Stimulated activated naive CD8-positive, alpha-beta T cell treated with anti-CD3 and anti-CD28 coated beads, Interleukin-15, Interleukin-2, amounts not matched to agents 100 ng/mL and 50 ng/mL, for 24 hours (primary cell): ENCODE results near the gene BOC.

Experiments used
- H3K27ac Mint-ChIP-seq: one replicate; pipeline ENCODE4 v1.8.0; 2021; ENCODE audit warnings: mild to moderate bottlenecking, mixed read lengths
- H3K27me3 Mint-ChIP-seq: one replicate; pipeline ENCODE4 v1.8.0; 2021; ENCODE audit warnings: mixed read lengths
- H3K36me3 Mint-ChIP-seq: one replicate; pipeline ENCODE4 v1.8.0; 2021; ENCODE audit warnings: low read depth, mixed read lengths
- H3K4me1 Mint-ChIP-seq: one replicate; pipeline ENCODE4 v1.8.0; 2021; ENCODE audit warnings: low read depth, mixed read lengths
- H3K4me3 Mint-ChIP-seq: one replicate; pipeline ENCODE4 v1.8.0; 2021; ENCODE audit warnings: mild to moderate bottlenecking, mixed read lengths
- H3K9me3 Mint-ChIP-seq: one replicate; pipeline ENCODE4 v1.8.0; 2021; ENCODE audit warnings: mixed read lengths

Gene BOC

DNA sequence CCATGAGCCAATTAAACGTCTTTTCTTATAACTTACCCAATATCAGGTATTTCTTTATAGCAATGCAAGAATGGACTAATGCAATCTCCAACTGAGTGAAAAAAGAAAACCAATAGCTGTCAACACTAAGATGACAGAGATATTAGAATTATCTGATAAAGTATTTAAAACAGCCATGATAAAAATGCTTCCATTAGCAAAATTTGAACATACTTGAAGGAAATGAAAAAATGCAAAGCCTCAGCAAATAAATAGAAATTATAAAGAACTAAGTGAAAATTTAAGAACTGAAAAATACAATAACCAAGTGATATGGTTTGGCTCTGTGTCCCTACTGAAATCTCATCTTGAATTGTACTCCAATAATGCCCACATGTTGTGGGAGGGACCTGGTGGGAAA lies 99.6 kb downstream of the BOC start:
- H3K27ac Mint-ChIP-seq = no peak overlapping the region
- H3K27me3 Mint-ChIP-seq = no peaks in the 10 kb centered on the region
- H3K4me1 Mint-ChIP-seq = no peaks in the 10 kb centered on the region
- peaks cover 18% of the 10 kb centered on the region for H3K9me3 Mint-ChIP-seq
- H3K36me3 Mint-ChIP-seq = peaks cover 42% of the 10 kb centered on the region
- no peak overlapping the region for H3K4me3 Mint-ChIP-seq

DNA sequence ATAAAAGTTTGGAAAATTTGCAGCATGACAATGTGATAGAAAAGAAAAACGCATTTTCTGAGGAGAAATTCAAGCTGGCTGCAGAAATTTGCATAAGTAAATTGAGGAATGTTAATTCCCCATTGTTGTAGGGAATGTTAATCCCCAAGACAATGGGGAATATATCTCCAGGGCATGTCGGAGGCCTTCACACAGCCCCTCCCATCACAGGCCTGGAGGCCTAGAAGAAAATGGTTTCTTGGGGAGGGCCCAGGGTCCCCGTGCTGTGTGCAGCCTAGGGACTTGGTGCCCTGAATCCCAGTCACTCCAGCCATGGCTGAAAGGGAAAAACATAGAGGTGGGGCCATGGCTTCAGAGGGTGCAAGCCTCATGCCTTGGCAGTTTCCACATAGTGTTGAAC lies 101.1 kb downstream of the BOC start:
- Mint-ChIP-seq H3K27ac (no peak overlapping the region), H3K4me3 (no peak overlapping the region), H3K4me1 (no peaks in the 10 kb centered on the region), H3K27me3 (no peaks in the 10 kb centered on the region), H3K9me3 (peaks cover 22% of the 10 kb centered on the region), H3K36me3 (peaks cover 48% of the 10 kb centered on the region)

DNA sequence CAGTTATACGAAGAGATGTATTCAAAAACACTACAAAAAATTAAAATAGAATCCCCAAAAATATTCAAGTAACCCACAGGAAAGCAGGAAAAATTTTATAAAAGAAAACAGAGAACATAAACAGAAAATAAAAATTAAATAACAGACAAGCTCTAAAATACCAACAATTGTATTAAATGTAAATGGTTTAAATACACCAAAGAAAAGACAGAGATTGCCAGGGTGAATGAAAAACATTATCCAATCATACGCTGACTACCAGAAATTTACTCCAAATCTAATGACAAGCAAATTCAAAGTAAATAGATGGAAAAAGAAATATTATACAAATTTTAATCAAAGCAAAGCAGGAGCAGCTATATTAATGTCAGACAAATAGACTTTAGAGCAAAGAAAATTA lies 103.6 kb downstream of the BOC start:
- Mint-ChIP-seq H3K4me3 (no peak overlapping the region), H3K4me1 (no peaks in the 10 kb centered on the region), H3K27ac (no peak overlapping the region), H3K36me3 (peaks cover 69% of the 10 kb centered on the region), H3K9me3 (peaks cover 22% of the 10 kb centered on the region), H3K27me3 (no peaks in the 10 kb centered on the region)

DNA sequence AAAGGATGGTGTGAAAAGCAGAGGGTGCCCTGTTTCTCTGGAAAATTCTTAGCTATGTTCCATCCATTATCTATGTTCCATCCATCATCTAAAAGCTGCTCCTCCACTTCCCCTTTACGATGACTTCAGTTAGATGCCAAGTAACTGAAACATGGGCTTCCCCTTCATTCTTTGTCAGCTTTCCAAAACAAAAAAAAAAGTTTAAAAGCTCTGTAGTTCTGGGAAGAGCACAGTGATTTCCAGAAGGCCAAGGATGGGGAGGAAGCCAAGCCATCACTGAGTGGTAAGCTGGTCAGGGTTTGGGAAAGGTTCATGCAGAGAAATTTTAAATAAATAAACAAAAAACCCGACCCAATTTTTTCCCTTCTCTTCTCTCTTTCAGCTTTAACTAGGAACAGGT lies 118.4 kb downstream of the BOC start:
- Mint-ChIP-seq H3K9me3 (no peaks in the 10 kb centered on the region), H3K27ac (no peak overlapping the region), H3K36me3 (peaks cover 21% of the 10 kb centered on the region), H3K27me3 (no peaks in the 10 kb centered on the region), H3K4me1 (no peaks in the 10 kb centered on the region), H3K4me3 (no peak overlapping the region)

DNA sequence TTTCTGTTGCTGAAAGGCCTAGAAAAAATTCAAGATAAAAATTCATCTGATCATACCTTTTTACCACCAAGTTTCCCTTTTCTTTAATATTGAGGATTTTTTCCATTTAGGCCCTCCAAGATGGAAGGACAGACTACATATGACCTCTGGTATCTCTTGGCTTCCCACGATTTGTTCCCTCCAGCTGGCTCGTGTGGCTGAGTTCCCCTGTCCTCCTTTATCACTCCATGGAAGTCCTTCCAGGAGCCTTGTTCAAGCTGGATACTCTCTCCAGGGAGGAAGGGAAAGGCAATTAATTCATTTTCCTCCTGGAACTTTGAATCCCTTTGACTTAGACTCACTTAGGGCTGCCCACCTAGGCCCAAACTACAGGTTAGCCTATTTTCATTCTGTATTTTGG lies 119.4 kb downstream of the BOC start:
- no peaks in the 10 kb centered on the region for H3K4me1 Mint-ChIP-seq

GRCh38 chr3:113331187-113331586 lies 119.8 kb downstream of the BOC start:
- Mint-ChIP-seq H3K4me1 (no peaks in the 10 kb centered on the region), H3K27ac (no peak overlapping the region), H3K9me3 (no peaks in the 10 kb centered on the region), H3K4me3 (no peak overlapping the region), H3K36me3 (peaks cover 14% of the 10 kb centered on the region), H3K27me3 (no peaks in the 10 kb centered on the region)

More for the DNA sequence above, 119.4 kb downstream of the BOC start:
- H3K9me3 Mint-ChIP-seq = no peaks in the 10 kb centered on the region
- H3K27ac Mint-ChIP-seq = no peak overlapping the region
- H3K36me3 Mint-ChIP-seq = peaks cover 18% of the 10 kb centered on the region
- no peak overlapping the region for H3K4me3 Mint-ChIP-seq
- no peaks in the 10 kb centered on the region for H3K27me3 Mint-ChIP-seq
